Measurements from ENCODE around the gene CBFA2T3.

DNA sequence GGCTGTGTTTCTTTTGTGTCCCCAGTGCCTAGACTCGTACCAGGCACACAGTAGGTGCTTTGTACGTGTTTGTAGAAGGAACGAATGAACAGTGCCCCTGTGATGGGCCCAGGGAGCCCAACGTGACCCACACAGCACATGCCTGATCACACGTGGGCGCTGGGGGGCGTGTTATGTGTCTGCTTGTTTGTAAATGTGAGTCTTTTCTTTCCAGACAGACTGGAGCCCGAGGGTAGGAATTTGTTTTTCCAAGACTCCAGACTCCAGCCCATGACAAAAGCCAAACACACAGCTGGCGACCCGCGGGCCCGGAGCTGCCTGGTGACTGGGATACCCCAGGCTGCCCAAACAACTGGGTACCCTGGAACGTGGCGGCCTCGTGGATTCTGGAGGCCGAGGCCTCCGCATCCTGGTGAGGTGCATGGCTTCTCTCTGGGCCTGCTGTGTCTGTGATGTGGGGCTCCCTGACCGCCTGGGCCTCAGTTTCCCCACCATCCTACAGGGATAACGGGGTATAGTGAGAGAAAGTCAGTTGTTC lies 14.9 kb upstream of the CBFA2T3 start:
- TF ChIP-seq, protein P1, sequence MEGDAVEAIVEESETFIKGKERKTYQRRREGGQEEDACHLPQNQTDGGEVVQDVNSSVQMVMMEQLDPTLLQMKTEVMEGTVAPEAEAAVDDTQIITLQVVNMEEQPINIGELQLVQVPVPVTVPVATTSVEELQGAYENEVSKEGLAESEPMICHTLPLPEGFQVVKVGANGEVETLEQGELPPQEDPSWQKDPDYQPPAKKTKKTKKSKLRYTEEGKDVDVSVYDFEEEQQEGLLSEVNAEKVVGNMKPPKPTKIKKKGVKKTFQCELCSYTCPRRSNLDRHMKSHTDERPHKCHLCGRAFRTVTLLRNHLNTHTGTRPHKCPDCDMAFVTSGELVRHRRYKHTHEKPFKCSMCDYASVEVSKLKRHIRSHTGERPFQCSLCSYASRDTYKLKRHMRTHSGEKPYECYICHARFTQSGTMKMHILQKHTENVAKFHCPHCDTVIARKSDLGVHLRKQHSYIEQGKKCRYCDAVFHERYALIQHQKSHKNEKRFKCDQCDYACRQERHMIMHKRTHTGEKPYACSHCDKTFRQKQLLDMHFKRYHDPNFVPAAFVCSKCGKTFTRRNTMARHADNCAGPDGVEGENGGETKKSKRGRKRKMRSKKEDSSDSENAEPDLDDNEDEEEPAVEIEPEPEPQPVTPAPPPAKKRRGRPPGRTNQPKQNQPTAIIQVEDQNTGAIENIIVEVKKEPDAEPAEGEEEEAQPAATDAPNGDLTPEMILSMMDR (IDR thresholded peaks at IDR 0.05) = no peak
- TF ChIP-seq POLR2A (IDR thresholded peaks at IDR 0.05) = no peak
